GM12878 (cell line): Measurements from ENCODE around the gene COQ8B. TPM values are rescaled to one million over a fixed set of nuclear protein-coding genes. Genes with fewer than 3 reads are reported as not detected.
A peak's percentile ranks its signal among the peaks of the same experiment; 100 is the strongest.

ENCODE experiments used
- BACH1 ChIP-seq: fragments of 450-650 bp; IDR thresholded peaks from 2 replicates; pipeline ENCODE4 v1.6.1; 2017; ENCODE audit warnings: mild to moderate bottlenecking, borderline replicate concordance
- CHD2 ChIP-seq: IDR thresholded peaks from 2 replicates; pipeline ENCODE4 v1.6.1; 2011; ENCODE audit warnings: low read depth, low read length, improper control_type of control experiment, borderline replicate concordance
- ETV6 ChIP-seq, 2 experiments: fragments of 450-650 bp in 1 of 2; IDR thresholded peaks in 1 of 2; conservative IDR thresholded peaks in 1 of 2; 2 replicates each; pipeline ENCODE4 v1.6.1; 2014; ENCODE audit warnings: antibody characterized with exemption in 1 of 2, borderline replicate concordance in 1 of 2, low read depth in 1 of 2, mild to moderate bottlenecking in 1 of 2, moderate library complexity in 1 of 2
- FOXM1 ChIP-seq: IDR thresholded peaks from 2 replicates; pipeline ENCODE4 v1.6.1; 2012; ENCODE audit warnings: low read depth, mild to moderate bottlenecking, inconsistent platforms, low read length, moderate library complexity
- JUND ChIP-seq: IDR thresholded peaks from 2 replicates; pipeline ENCODE4 v1.6.1; 2012; ENCODE audit warnings: low read depth, mild to moderate bottlenecking, low read length, improper control_type of control experiment, moderate library complexity
- PAX5 ChIP-seq: IDR thresholded peaks from 2 replicates; pipeline ENCODE4 v1.6.1; 2011; ENCODE audit warnings: low read depth, low read length, borderline replicate concordance
- RAD51 ChIP-seq: fragments of 450-650 bp; IDR thresholded peaks from 2 replicates; pipeline ENCODE4 v1.6.1; 2016; ENCODE audit warnings: moderate library complexity, mild to moderate bottlenecking, inconsistent platforms
- RCOR1 ChIP-seq: conservative IDR thresholded peaks from 2 replicates; pipeline ENCODE4 v1.6.1; 2012; ENCODE audit warnings: low read depth, low read length, improper control_type of control experiment
- RUNX3 ChIP-seq: IDR thresholded peaks from 2 replicates; pipeline ENCODE4 v1.6.1; 2012; ENCODE audit warnings: low read length, inconsistent platforms
- SMC3 ChIP-seq: IDR thresholded peaks from 2 replicates; pipeline ENCODE4 v1.6.1; 2011; ENCODE audit warnings: low read length, improper control_type of control experiment, borderline replicate concordance
- ZNF207 ChIP-seq: fragments of 450-650 bp; IDR thresholded peaks from 2 replicates; pipeline ENCODE4 v1.6.1; 2014; ENCODE audit warnings: antibody characterized with exemption, mild to moderate bottlenecking, borderline replicate concordance
- polyA plus RNA-seq, 11 experiments: library from polyadenylated mRNA; depleted of rRNA in 4 of 11; unstranded in 6 of 11; stranded (reverse) in 5 of 11; fragments of >200 nt; fragmentation: Nextera tagmentation in 4 of 11; fragmentation: Illumina TruSeq in 1 of 11; extraction: Ambion mirVana in 4 of 11; extraction: Trizol in 1 of 11; gene quantifications; 1 replicate in 1 of 11; 2 replicates in 10 of 11; pipeline versions ENCODE4 v1.2.1 to v1.2.3, GENCODE V29; 2011 to 2016; ENCODE audit warnings: inconsistent platforms in 2 of 11, missing spikeins in 2 of 11, low read depth in 1 of 11
- total RNA-seq, 4 experiments: library from RNA; depleted of rRNA in 3 of 4; stranded (reverse); fragments of >200 nt in 3 of 4; fragmentation: Illumina TruSeq in 1 of 4; extraction: Trizol in 1 of 4; gene quantifications; 2 replicates each; pipeline versions ENCODE4 v1.2.1 to v1.2.3, GENCODE V29; 2013 to 2021
- TF ChIP-seq, protein P1 (sequence below): fragments of 150-350 bp; IDR thresholded peaks from 2 replicates; pipeline ENCODE4 v1.6.1; 2016; ENCODE audit warnings: low read depth, low read length
- TF ChIP-seq, protein P2 (sequence below): IDR thresholded peaks from 2 replicates; pipeline ENCODE4 v1.6.1; 2011; ENCODE audit warnings: mild to moderate bottlenecking, low read depth, low read length, moderate library complexity; ENCODE audit not compliant: insufficient replicate concordance
- TF ChIP-seq, protein P3 (sequence below): fragments of 450-650 bp; formaldehyde crosslinking; IDR thresholded peaks from 2 replicates; pipeline ENCODE4 v1.4.0; 2020; ENCODE audit warnings: mild to moderate bottlenecking, moderate library complexity
- TF ChIP-seq, protein P4 (sequence below): fragments of 450-650 bp; IDR thresholded peaks from 2 replicates; pipeline ENCODE4 v1.6.1; 2016; ENCODE audit warnings: mild to moderate bottlenecking
- TF ChIP-seq, protein P5 (sequence below): fragments of 450-650 bp; IDR thresholded peaks from 2 replicates; pipeline ENCODE4 v1.6.1; 2016; ENCODE audit warnings: mild to moderate bottlenecking

Gene COQ8B
- total and polyA plus RNA-seq, 10 of the 15 experiments (the other 5 are each of a cell fraction or from before 2014, with no cell fraction given) = 0.39 to 37.1 (median 16.8) TPM

DNA sequence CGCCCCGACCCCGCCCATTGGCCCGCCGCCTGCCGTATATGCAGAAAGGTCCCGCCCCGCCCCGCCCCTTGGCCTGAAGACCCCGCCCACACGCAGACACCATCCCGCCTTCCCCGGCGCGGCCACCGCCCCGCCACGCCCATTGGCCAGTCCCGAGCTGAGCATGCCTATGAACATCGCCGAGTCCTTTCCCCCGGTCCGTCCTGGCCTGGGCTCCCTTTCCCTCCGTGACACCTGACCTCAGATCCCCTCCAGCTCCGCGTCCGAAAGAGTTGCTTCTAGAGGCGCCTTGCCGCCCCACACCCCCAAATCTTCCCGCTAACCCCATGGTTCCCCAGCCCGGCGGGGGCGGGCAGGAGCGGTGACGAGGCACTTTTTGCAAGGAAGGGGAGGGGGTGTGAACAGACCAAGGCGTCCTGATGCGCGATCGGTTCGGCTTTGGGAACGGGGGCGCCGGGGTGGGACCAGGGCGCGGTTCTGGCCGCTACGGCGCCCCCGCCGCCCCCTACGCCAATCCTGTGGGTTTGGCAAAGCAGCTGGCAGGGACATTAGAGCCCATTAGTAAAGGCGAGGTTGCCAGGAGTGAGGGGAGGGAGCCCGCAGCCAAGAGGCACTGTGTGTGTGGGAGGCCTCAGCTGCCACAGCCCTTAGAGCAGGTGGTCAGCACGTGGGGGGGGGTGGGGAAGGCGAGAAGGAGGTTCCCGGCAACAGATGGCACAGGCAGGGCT, 25.8 kb downstream of the COQ8B start (continued):
- TF ChIP-seq BACH1 = peak; percentile 87
- TF ChIP-seq, protein P1, sequence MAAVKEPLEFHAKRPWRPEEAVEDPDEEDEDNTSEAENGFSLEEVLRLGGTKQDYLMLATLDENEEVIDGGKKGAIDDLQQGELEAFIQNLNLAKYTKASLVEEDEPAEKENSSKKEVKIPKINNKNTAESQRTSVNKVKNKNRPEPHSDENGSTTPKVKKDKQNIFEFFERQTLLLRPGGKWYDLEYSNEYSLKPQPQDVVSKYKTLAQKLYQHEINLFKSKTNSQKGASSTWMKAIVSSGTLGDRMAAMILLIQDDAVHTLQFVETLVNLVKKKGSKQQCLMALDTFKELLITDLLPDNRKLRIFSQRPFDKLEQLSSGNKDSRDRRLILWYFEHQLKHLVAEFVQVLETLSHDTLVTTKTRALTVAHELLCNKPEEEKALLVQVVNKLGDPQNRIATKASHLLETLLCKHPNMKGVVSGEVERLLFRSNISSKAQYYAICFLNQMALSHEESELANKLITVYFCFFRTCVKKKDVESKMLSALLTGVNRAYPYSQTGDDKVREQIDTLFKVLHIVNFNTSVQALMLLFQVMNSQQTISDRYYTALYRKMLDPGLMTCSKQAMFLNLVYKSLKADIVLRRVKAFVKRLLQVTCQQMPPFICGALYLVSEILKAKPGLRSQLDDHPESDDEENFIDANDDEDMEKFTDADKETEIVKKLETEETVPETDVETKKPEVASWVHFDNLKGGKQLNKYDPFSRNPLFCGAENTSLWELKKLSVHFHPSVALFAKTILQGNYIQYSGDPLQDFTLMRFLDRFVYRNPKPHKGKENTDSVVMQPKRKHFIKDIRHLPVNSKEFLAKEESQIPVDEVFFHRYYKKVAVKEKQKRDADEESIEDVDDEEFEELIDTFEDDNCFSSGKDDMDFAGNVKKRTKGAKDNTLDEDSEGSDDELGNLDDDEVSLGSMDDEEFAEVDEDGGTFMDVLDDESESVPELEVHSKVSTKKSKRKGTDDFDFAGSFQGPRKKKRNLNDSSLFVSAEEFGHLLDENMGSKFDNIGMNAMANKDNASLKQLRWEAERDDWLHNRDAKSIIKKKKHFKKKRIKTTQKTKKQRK = no peak
- TF ChIP-seq RAD51 = no peak
- no peak for TF ChIP-seq RCOR1
- no peak for TF ChIP-seq RUNX3
- no peak for TF ChIP-seq ZNF207
- TF ChIP-seq CHD2 = 0 out of 2 replicates have a peak, but pooled peaks have one; percentile 11
- TF ChIP-seq, protein P2, sequence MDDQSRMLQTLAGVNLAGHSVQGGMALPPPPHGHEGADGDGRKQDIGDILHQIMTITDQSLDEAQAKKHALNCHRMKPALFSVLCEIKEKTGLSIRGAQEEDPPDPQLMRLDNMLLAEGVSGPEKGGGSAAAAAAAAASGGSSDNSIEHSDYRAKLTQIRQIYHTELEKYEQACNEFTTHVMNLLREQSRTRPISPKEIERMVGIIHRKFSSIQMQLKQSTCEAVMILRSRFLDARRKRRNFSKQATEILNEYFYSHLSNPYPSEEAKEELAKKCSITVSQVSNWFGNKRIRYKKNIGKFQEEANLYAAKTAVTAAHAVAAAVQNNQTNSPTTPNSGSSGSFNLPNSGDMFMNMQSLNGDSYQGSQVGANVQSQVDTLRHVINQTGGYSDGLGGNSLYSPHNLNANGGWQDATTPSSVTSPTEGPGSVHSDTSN = no peak
- no peak for TF ChIP-seq FOXM1
- no peak for TF ChIP-seq PAX5
- TF ChIP-seq, protein P3, sequence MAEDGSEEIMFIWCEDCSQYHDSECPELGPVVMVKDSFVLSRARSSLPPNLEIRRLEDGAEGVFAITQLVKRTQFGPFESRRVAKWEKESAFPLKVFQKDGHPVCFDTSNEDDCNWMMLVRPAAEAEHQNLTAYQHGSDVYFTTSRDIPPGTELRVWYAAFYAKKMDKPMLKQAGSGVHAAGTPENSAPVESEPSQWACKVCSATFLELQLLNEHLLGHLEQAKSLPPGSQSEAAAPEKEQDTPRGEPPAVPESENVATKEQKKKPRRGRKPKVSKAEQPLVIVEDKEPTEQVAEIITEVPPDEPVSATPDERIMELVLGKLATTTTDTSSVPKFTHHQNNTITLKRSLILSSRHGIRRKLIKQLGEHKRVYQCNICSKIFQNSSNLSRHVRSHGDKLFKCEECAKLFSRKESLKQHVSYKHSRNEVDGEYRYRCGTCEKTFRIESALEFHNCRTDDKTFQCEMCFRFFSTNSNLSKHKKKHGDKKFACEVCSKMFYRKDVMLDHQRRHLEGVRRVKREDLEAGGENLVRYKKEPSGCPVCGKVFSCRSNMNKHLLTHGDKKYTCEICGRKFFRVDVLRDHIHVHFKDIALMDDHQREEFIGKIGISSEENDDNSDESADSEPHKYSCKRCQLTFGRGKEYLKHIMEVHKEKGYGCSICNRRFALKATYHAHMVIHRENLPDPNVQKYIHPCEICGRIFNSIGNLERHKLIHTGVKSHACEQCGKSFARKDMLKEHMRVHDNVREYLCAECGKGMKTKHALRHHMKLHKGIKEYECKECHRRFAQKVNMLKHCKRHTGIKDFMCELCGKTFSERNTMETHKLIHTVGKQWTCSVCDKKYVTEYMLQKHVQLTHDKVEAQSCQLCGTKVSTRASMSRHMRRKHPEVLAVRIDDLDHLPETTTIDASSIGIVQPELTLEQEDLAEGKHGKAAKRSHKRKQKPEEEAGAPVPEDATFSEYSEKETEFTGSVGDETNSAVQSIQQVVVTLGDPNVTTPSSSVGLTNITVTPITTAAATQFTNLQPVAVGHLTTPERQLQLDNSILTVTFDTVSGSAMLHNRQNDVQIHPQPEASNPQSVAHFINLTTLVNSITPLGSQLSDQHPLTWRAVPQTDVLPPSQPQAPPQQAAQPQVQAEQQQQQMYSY = no peak
- TF ChIP-seq, protein P4, sequence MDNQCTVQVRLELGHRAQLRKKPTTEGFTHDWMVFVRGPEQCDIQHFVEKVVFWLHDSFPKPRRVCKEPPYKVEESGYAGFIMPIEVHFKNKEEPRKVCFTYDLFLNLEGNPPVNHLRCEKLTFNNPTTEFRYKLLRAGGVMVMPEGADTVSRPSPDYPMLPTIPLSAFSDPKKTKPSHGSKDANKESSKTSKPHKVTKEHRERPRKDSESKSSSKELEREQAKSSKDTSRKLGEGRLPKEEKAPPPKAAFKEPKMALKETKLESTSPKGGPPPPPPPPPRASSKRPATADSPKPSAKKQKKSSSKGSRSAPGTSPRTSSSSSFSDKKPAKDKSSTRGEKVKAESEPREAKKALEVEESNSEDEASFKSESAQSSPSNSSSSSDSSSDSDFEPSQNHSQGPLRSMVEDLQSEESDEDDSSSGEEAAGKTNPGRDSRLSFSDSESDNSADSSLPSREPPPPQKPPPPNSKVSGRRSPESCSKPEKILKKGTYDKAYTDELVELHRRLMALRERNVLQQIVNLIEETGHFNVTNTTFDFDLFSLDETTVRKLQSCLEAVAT = no peak
- TF ChIP-seq SMC3 = no peak
- TF ChIP-seq, protein P5, sequence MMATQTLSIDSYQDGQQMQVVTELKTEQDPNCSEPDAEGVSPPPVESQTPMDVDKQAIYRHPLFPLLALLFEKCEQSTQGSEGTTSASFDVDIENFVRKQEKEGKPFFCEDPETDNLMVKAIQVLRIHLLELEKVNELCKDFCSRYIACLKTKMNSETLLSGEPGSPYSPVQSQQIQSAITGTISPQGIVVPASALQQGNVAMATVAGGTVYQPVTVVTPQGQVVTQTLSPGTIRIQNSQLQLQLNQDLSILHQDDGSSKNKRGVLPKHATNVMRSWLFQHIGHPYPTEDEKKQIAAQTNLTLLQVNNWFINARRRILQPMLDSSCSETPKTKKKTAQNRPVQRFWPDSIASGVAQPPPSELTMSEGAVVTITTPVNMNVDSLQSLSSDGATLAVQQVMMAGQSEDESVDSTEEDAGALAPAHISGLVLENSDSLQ = no peak
- no peak for TF ChIP-seq JUND
- no peak for TF ChIP-seq ETV6 (conservative IDR thresholded peaks at IDR 0.05 in 1 of 2, IDR thresholded peaks at IDR 0.05 in 1 of 2; ENCODE audit: borderline replicate concordance in 1 of 2, low read depth in 1 of 2)
